CD4-positive, alpha-beta T cell (primary cell): ENCODE measurements around the gene SSPN. TPM values are rescaled to one million over a fixed set of nuclear protein-coding genes. Genes with fewer than 3 reads are reported as not detected.

Experiments used
- ATAC-seq: fragments of 200-7000 bp; cut with Tn5 transposase; one replicate; pipeline ENCODE4 v1.10.0; 2022; ENCODE audit warnings: mild to moderate bottlenecking; ENCODE audit not compliant: poor library complexity
- CTCF ChIA-PET: fragments of 350-600 bp; sonication (Branson Sonifier 250); formaldehyde crosslinking; loops from one replicate; lab custom pipeline; 2021; ENCODE audit warnings: antibody characterized with exemption, inconsistent platforms; lab: Charles Lee
- POLR2A ChIA-PET: fragments of 350-600 bp; sonication (Branson Sonifier 250); formaldehyde crosslinking; loops from one replicate; lab custom pipeline; 2021; ENCODE audit warnings: antibody characterized with exemption, inconsistent platforms; lab: Charles Lee
- DNase-seq, 14 experiments: peaks; one replicate each; pipeline ENCODE4 v3.0.0-alpha.2; 2013 to 2020; ENCODE audit warnings: mixed read lengths in 2 of 14
- H3K27ac ChIP-seq, 2 donors: one replicate each; pipeline versions ENCODE4 v1.5.1 to v1.7.0; 2013; ENCODE audit warnings: low read length in 2 of 2, low read depth in 1 of 2, mild to moderate bottlenecking in 1 of 2
- H3K27me3 ChIP-seq, 2 experiments: 1 replicate in 1 of 2; 2 replicates in 1 of 2; pipeline versions ENCODE4 v1.6.1 to v1.7.0; 2013; ENCODE audit warnings: low read length in 2 of 2, control low read depth in 1 of 2, mild to moderate bottlenecking in 1 of 2, moderate library complexity in 1 of 2; ENCODE audit not compliant: insufficient read depth in 2 of 2, control insufficient read depth in 1 of 2
- H3K36me3 ChIP-seq: one replicate; pipeline ENCODE4 v1.6.1; 2013; ENCODE audit warnings: low read length, control low read depth; ENCODE audit not compliant: insufficient read depth
- H3K4me1 ChIP-seq: one replicate; pipeline ENCODE4 v1.6.1; 2013; ENCODE audit warnings: low read length, control low read depth; ENCODE audit not compliant: insufficient read depth
- H3K4me3 ChIP-seq: one replicate; pipeline ENCODE4 v1.5.1; 2013; ENCODE audit warnings: mild to moderate bottlenecking, low read length, moderate library complexity
- H3K9me3 ChIP-seq, 2 experiments: 1 replicate in 1 of 2; 2 replicates in 1 of 2; pipeline versions ENCODE4 v1.6.1 to v1.7.0; 2013; ENCODE audit warnings: low read length in 2 of 2, mild to moderate bottlenecking in 2 of 2, control low read depth in 1 of 2, moderate library complexity in 1 of 2; ENCODE audit not compliant: control insufficient read depth in 1 of 2, insufficient read depth in 1 of 2
- H3K27ac Mint-ChIP-seq: one replicate; pipeline ENCODE4 v1.8.0; 2020; ENCODE audit warnings: mixed read lengths
- H3K27me3 Mint-ChIP-seq: one replicate; pipeline ENCODE4 v1.8.0; 2021; ENCODE audit warnings: mixed read lengths
- H3K36me3 Mint-ChIP-seq: one replicate; pipeline ENCODE4 v1.8.0; 2021; ENCODE audit warnings: low read depth, mixed read lengths
- H3K4me1 Mint-ChIP-seq: one replicate; pipeline ENCODE4 v1.8.0; 2021; ENCODE audit warnings: low read depth, mixed read lengths
- H3K4me3 Mint-ChIP-seq: one replicate; pipeline ENCODE4 v1.8.0; 2020; ENCODE audit warnings: mild to moderate bottlenecking, mixed read lengths
- H3K9me3 Mint-ChIP-seq: one replicate; pipeline ENCODE4 v1.8.0; 2020; ENCODE audit warnings: mixed read lengths
- CTCF ChIP-seq: fragments of 200-600 bp; IDR thresholded peaks from one replicate; pipeline ENCODE4 v1.8.0; 2022; ENCODE audit warnings: antibody characterized with exemption, mild to moderate bottlenecking
- intact Hi-C, 2 experiments: fragments of 100-400 bp; cut with DNase I in 1 of 2; cut with micrococcal nuclease in 1 of 2; formaldehyde crosslinking; loops; one replicate each; pipeline versions ENCODE4 v1.15.1 to v1.9.0; 2023 to 2025; cut with DNase I, micrococcal nuclease
- total RNA-seq, 174 experiments: library from RNA in 2 of 174; stranded (reverse) in 2 of 174; gene quantifications; one replicate each; pipeline ENCODE4 v1.2.3 and lab custom pipeline; 2021 to 2026

SSPN gene
- total RNA-seq, 2 experiments from 2014 or later: not detected

- no peak for ATAC-seq
- DNase-seq: peak in 1 of 14 experiments; percentile 5
- intact Hi-C loops: no loop called here
- POLR2A ChIA-PET: no interaction called here
- H3K27me3 Mint-ChIP-seq: peaks cover 26% of the 10 kb centered on the region
- no peaks in the 10 kb centered on the region for H3K36me3 Mint-ChIP-seq
- H3K9me3 Mint-ChIP-seq: no peaks in the 10 kb centered on the region
- Histone ChIP-seq H3K27ac (no peak overlapping the region), H3K36me3 (no peaks in the 10 kb centered on the region), H3K27me3 (peaks cover 0 to 3% of the 10 kb centered on the region in 2 experiments), H3K4me1 (no peaks in the 10 kb centered on the region), H3K9me3 (no peaks in the 10 kb centered on the region), H3K4me3 (no peak overlapping the region)
- H3K4me1 Mint-ChIP-seq: no peaks in the 10 kb centered on the region
- CTCF ChIA-PET: no interaction called here
- H3K4me3 Mint-ChIP-seq: no peak overlapping the region
- no peak overlapping the region for H3K27ac Mint-ChIP-seq
- no peak for TF ChIP-seq CTCF
Measured at GRCh38 chr12:26156201-26156871, 39.0 kb upstream of the SSPN start.

GRCh38 chr12:26157001-26157400, 38.4 kb upstream of the SSPN start:
- Histone ChIP-seq H3K4me3 (no peak overlapping the region), H3K4me1 (no peaks in the 10 kb centered on the region), H3K27ac (no peak overlapping the region), H3K36me3 (no peaks in the 10 kb centered on the region), H3K27me3 (peaks cover 0 to 3% of the 10 kb centered on the region in 2 experiments), H3K9me3 (no peaks in the 10 kb centered on the region)
- ChIA-PET CTCF (no interaction called here), POLR2A (no interaction called here)
- Mint-ChIP-seq H3K9me3 (no peaks in the 10 kb centered on the region), H3K36me3 (no peaks in the 10 kb centered on the region), H3K27ac (no peak overlapping the region), H3K4me3 (no peak overlapping the region), H3K27me3 (peaks cover 29% of the 10 kb centered on the region), H3K4me1 (no peaks in the 10 kb centered on the region)
- ATAC-seq (no peak), DNase-seq (no peak)
- no peak for TF ChIP-seq CTCF
- intact Hi-C loops: no loop called here

- H3K9me3 Mint-ChIP-seq: no peaks in the 10 kb centered on the region
- H3K27ac ChIP-seq: no peak overlapping the region
- ChIA-PET CTCF (no interaction called here), POLR2A (no interaction called here)
- peaks cover 0 to 3% of the 10 kb centered on the region in 2 experiments for H3K27me3 ChIP-seq
- H3K9me3 ChIP-seq: no peaks in the 10 kb centered on the region
- H3K4me3 Mint-ChIP-seq: no peak overlapping the region
- no peak overlapping the region for H3K27ac Mint-ChIP-seq
- intact Hi-C loops: no loop called here
- no peaks in the 10 kb centered on the region for H3K4me1 ChIP-seq
- peaks cover 27% of the 10 kb centered on the region for H3K27me3 Mint-ChIP-seq
- no peak overlapping the region for H3K4me3 ChIP-seq
- ATAC-seq: no peak
- TF ChIP-seq CTCF: no peak
- H3K36me3 ChIP-seq: no peaks in the 10 kb centered on the region
- DNase-seq: no peak
- H3K4me1 Mint-ChIP-seq: no peaks in the 10 kb centered on the region
- no peaks in the 10 kb centered on the region for H3K36me3 Mint-ChIP-seq
Measured at GRCh38 chr12:26158078-26158764, 37.2 kb upstream of the SSPN start.
